ENCODE measurements around the gene DOCK3. TPM values are rescaled to one million over a fixed set of nuclear protein-coding genes. Genes with fewer than 3 reads are reported as not detected.
A peak's percentile ranks its signal among the peaks of the same experiment; 100 is the strongest.
"Not testable (repeated sequence)": the region's sequence is repeated elsewhere in the genome, so short reads cannot be mapped to it uniquely, and the experiment has no call there.

The DOCK3 gene
- total RNA-seq, 3 donors from 2014 or later (not counting 1 experiment from before 2014, with no cell fraction given), result 1.4 to 2.4 (median 1.7) TPM

- ATAC-seq, result peak; percentile 15 to 38 (median 26)
- Mint-ChIP-seq H3K9me3 (no peaks in the 10 kb centered on the region), H3K27me3 (ENCODE audit: low read depth in 2 of 2) (no peaks in the 10 kb centered on the region), H3K4me3 (no peak overlapping the region), H3K36me3 (no peaks in the 10 kb centered on the region), H3K4me1 (peaks cover 17 to 21% of the 10 kb centered on the region in 2 donors), H3K27ac (no peak overlapping the region)
- Histone ChIP-seq H3K27me3 (ENCODE audit: control insufficient read depth, insufficient read depth, low read length) (no peaks in the 10 kb centered on the region), H3K36me3 (ENCODE audit: control insufficient read depth, insufficient read depth, low read length) (no peaks in the 10 kb centered on the region), H3K27ac (ENCODE audit: low read length) (no peak overlapping the region), H3K4me3 (ENCODE audit: low read length) (no peak overlapping the region), H3K4me1 (ENCODE audit: control insufficient read depth, insufficient read depth, low read length) (peaks cover 13% of the 10 kb centered on the region), H3K9me3 (ENCODE audit: control insufficient read depth, insufficient read depth, low read length) (no peaks in the 10 kb centered on the region)
- no peak for DNase-seq
- intact Hi-C loops (cut with micrococcal nuclease), result loop anchor here (5.0 to 10.0 kb wide), 2 partner anchors 133 to 460 kb away; no protein-coding TSS in a partner anchor
- WGBS (ENCODE audit: insufficient coverage), result 94% methylated on average over 2 of the region's 2 CpGs
- no peak for TF ChIP-seq CTCF (IDR thresholded peaks at IDR 0.05)
These were observed 297.3 kb downstream of the DOCK3 start for GRCh38 chr3:50972029-50972428.

GRCh38 chr3:50978586-50978985 is 303.9 kb downstream of the DOCK3 start:
- WGBS (ENCODE audit: insufficient coverage), result 93% methylated on average over 16 of the region's 18 CpGs
- not testable (repeated sequence) for H3K27ac Mint-ChIP-seq; DNase-seq; H3K36me3 Mint-ChIP-seq; H3K27ac ChIP-seq (ENCODE audit: low read length); H3K27me3 ChIP-seq (ENCODE audit: control insufficient read depth, insufficient read depth, low read length); H3K27me3 Mint-ChIP-seq (ENCODE audit: low read depth in 2 of 2); H3K9me3 ChIP-seq (ENCODE audit: control insufficient read depth, insufficient read depth, low read length); H3K4me1 Mint-ChIP-seq; ATAC-seq; H3K4me3 Mint-ChIP-seq; H3K36me3 ChIP-seq (ENCODE audit: control insufficient read depth, insufficient read depth, low read length); H3K9me3 Mint-ChIP-seq; H3K4me3 ChIP-seq (ENCODE audit: low read length); H3K4me1 ChIP-seq (ENCODE audit: control insufficient read depth, insufficient read depth, low read length)
- intact Hi-C loops (cut with micrococcal nuclease), result loop anchor here (10.0 kb wide), 1 partner anchor 126 kb away; no protein-coding TSS in a partner anchor

- WGBS (ENCODE audit: insufficient coverage), result over 99% methylated on average over 5 of the region's 15 CpGs
- no peaks in the 10 kb centered on the region for H3K27me3 ChIP-seq (ENCODE audit: control insufficient read depth, insufficient read depth, low read length)
- Mint-ChIP-seq H3K4me1 (peaks cover 9 to 12% of the 10 kb centered on the region in 2 donors), H3K36me3 (peaks cover 3% of the 10 kb centered on the region), H3K27ac (no peak overlapping the region), H3K9me3 (no peaks in the 10 kb centered on the region), H3K4me3 (no peak overlapping the region), H3K27me3 (ENCODE audit: low read depth in 2 of 2) (peaks cover 4 to 7% of the 10 kb centered on the region in 2 donors)
- H3K36me3 ChIP-seq (ENCODE audit: control insufficient read depth, insufficient read depth, low read length), result no peaks in the 10 kb centered on the region
- H3K4me1 ChIP-seq (ENCODE audit: control insufficient read depth, insufficient read depth, low read length), result no peaks in the 10 kb centered on the region
- H3K9me3 ChIP-seq (ENCODE audit: control insufficient read depth, insufficient read depth, low read length), result peaks cover 5% of the 10 kb centered on the region
- DNase-seq (no peak), ATAC-seq (no peak)
- no peak overlapping the region for H3K27ac ChIP-seq (ENCODE audit: low read length)
- H3K4me3 ChIP-seq (ENCODE audit: low read length), result no peak overlapping the region
- TF ChIP-seq CTCF (IDR thresholded peaks at IDR 0.05), result no peak
- intact Hi-C loops (cut with micrococcal nuclease), result loop anchor here (10.0 kb wide), 1 partner anchor 126 kb away; no protein-coding TSS in a partner anchor
These were observed 304.4 kb downstream of the DOCK3 start for GRCh38 chr3:50978991-50979667.

- Histone ChIP-seq H3K27me3 (ENCODE audit: control insufficient read depth, insufficient read depth, low read length) (no peaks in the 10 kb centered on the region), H3K27ac (ENCODE audit: low read length) (no peak overlapping the region), H3K36me3 (ENCODE audit: control insufficient read depth, insufficient read depth, low read length) (no peaks in the 10 kb centered on the region), H3K4me1 (ENCODE audit: control insufficient read depth, insufficient read depth, low read length) (no peaks in the 10 kb centered on the region), H3K9me3 (ENCODE audit: control insufficient read depth, insufficient read depth, low read length) (peaks cover 6% of the 10 kb centered on the region), H3K4me3 (ENCODE audit: low read length) (no peak overlapping the region)
- Mint-ChIP-seq H3K27ac (no peak overlapping the region), H3K9me3 (no peaks in the 10 kb centered on the region), H3K4me3 (no peak overlapping the region), H3K4me1 (peaks cover 9 to 13% of the 10 kb centered on the region in 2 donors), H3K36me3 (peaks cover 9% of the 10 kb centered on the region), H3K27me3 (ENCODE audit: low read depth in 2 of 2) (peaks cover 4 to 7% of the 10 kb centered on the region in 2 donors)
- no peak for ATAC-seq
- no peak for DNase-seq
- no peak for TF ChIP-seq CTCF (IDR thresholded peaks at IDR 0.05)
- intact Hi-C loops (cut with micrococcal nuclease), result no loop called here
- 93% methylated on average over 9 of the region's 9 CpGs for WGBS (ENCODE audit: insufficient coverage)
These were observed 308.0 kb downstream of the DOCK3 start for GRCh38 chr3:50982540-50983325.
